Measurements from ENCODE around the gene F12.

GRCh38 chr5:177410575-177410974 lies 1.2 kb upstream of the F12 start:
- no peak for TF ChIP-seq GATA2 (IDR thresholded peaks at IDR 0.05; ENCODE audit: low read depth, low read length)
- no peak for TF ChIP-seq GATA3 (IDR thresholded peaks at IDR 0.05; ENCODE audit: low read depth, low read length)
